H1 (cell line): Measurements from ENCODE around the gene NBPF4.
"Not testable (repeated sequence)": the region's sequence is repeated elsewhere in the genome, so short reads cannot be mapped to it uniquely, and the experiment has no call there.

Source experiments
- ASH2L ChIP-seq: fragments of 200-600, 300-600 bp; sonication (generic); IDR thresholded peaks from one replicate; pipeline ENCODE4 v1.7.1; 2017; ENCODE audit warnings: low read length
- CEBPB ChIP-seq: IDR thresholded peaks from 2 replicates; pipeline ENCODE4 v1.6.1; 2012; ENCODE audit warnings: low read depth, low read length
- CREB1 ChIP-seq: IDR thresholded peaks from 2 replicates; pipeline ENCODE4 v1.6.1; 2012; ENCODE audit warnings: inconsistent platforms
- POLR2A ChIP-seq, 2 experiments: IDR thresholded peaks; 1 replicate in 1 of 2; 2 replicates in 1 of 2; pipeline ENCODE4 v1.6.1; 2011; ENCODE audit warnings: low read depth in 2 of 2, low read length in 2 of 2, mild to moderate bottlenecking in 2 of 2; ENCODE audit errors: control extremely low read depth in 1 of 2
- POLR2AphosphoS5 ChIP-seq: IDR thresholded peaks from 2 replicates; pipeline ENCODE4 v1.6.1; 2011; ENCODE audit warnings: low read depth, low read length
- SIN3A ChIP-seq, 2 experiments: IDR thresholded peaks in 1 of 2; conservative IDR thresholded peaks in 1 of 2; 2 replicates each; pipeline ENCODE4 v1.6.1; 2011 to 2012; ENCODE audit warnings: low read length in 2 of 2, improper control_type of control experiment in 1 of 2, low read depth in 1 of 2, mild to moderate bottlenecking in 1 of 2
- TEAD4 ChIP-seq: IDR thresholded peaks from 2 replicates; pipeline ENCODE4 v1.6.1; 2012; ENCODE audit warnings: low read depth, low read length, inconsistent platforms, mixed read lengths
- ZNF274 ChIP-seq: IDR thresholded peaks from 2 replicates; pipeline ENCODE4 v1.7.0; 2012; ENCODE audit warnings: low read length, borderline replicate concordance; ENCODE audit errors: extremely low read depth
- TF ChIP-seq, protein P1 (sequence below), 3 experiments: IDR thresholded peaks; 1 replicate in 2 of 3; 2 replicates in 1 of 3; pipeline versions ENCODE4 v1.5.1 to v1.6.1; 2011; ENCODE audit warnings: low read length in 3 of 3, mild to moderate bottlenecking in 3 of 3, inconsistent platforms in 2 of 3, low read depth in 1 of 3, moderate library complexity in 1 of 3; ENCODE audit not compliant: insufficient read depth in 1 of 3; ENCODE audit errors: control extremely low read depth in 1 of 3
- TF ChIP-seq, protein P2 (sequence below): IDR thresholded peaks from 2 replicates; pipeline ENCODE4 v1.6.1; 2012; ENCODE audit warnings: inconsistent platforms

DNA sequence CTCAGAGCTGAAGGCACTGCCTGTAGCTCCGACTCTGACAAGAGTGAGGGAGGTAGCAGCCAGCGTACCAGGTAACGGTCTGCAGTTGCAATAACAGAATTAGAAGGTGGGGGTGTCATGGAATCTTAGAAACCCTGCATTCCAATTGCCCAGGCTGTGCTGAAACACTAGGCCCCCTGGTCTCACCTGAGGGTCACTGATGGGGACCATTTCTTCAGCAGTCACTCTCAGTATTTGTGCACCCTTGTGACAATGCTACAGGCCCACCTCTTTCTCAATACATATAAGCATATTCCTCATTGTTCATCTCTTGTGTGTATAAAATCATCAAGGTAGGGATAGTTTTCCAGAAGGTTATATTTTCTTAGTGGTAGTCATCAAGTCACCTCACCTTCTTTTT lies at the start of gene NBPF4:
- TF ChIP-seq, protein P1, sequence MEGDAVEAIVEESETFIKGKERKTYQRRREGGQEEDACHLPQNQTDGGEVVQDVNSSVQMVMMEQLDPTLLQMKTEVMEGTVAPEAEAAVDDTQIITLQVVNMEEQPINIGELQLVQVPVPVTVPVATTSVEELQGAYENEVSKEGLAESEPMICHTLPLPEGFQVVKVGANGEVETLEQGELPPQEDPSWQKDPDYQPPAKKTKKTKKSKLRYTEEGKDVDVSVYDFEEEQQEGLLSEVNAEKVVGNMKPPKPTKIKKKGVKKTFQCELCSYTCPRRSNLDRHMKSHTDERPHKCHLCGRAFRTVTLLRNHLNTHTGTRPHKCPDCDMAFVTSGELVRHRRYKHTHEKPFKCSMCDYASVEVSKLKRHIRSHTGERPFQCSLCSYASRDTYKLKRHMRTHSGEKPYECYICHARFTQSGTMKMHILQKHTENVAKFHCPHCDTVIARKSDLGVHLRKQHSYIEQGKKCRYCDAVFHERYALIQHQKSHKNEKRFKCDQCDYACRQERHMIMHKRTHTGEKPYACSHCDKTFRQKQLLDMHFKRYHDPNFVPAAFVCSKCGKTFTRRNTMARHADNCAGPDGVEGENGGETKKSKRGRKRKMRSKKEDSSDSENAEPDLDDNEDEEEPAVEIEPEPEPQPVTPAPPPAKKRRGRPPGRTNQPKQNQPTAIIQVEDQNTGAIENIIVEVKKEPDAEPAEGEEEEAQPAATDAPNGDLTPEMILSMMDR (IDR thresholded peaks at IDR 0.05; ENCODE audit: control extremely low read depth in 1 of 3, insufficient read depth in 1 of 3, low read depth in 1 of 3, low read length in 3 of 3), result not testable (repeated sequence)
- TF ChIP-seq, protein P2, sequence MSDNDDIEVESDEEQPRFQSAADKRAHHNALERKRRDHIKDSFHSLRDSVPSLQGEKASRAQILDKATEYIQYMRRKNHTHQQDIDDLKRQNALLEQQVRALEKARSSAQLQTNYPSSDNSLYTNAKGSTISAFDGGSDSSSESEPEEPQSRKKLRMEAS, result not testable (repeated sequence)
- TF ChIP-seq ZNF274; SIN3A (conservative IDR thresholded peaks at IDR 0.05 in 1 of 2, IDR thresholded peaks at IDR 0.05 in 1 of 2; ENCODE audit: low read depth in 1 of 2, low read length in 2 of 2); POLR2AphosphoS5; TEAD4; CREB1; CEBPB; POLR2A (IDR thresholded peaks at IDR 0.05; ENCODE audit: control extremely low read depth in 1 of 2, low read depth in 2 of 2, low read length in 2 of 2); ASH2L: not testable (repeated sequence)
